Neural crest cell (in vitro differentiated cells): ENCODE results near the gene ARID3B. TPM values are rescaled to one million over a fixed set of nuclear protein-coding genes. Genes with fewer than 3 reads are reported as not detected.
A peak's percentile ranks its signal among the peaks of the same experiment; 100 is the strongest.

ENCODE experiments used
- DNase-seq: peaks from one replicate; pipeline ENCODE4 v3.0.0; 2021; ENCODE audit warnings: low read depth, mixed read lengths, low spot score
- H3K27ac Mint-ChIP-seq: one replicate; pipeline ENCODE4 v1.8.0; 2021; ENCODE audit warnings: mild to moderate bottlenecking, mixed read lengths; ENCODE audit not compliant: unreplicated experiment
- H3K27me3 Mint-ChIP-seq: 2 replicates; pipeline ENCODE4 v1.8.0; 2021; ENCODE audit warnings: low read depth, mild to moderate bottlenecking, mixed read lengths
- H3K36me3 Mint-ChIP-seq: 2 replicates; pipeline ENCODE4 v1.8.0; 2021; ENCODE audit warnings: low read depth, mild to moderate bottlenecking, mixed read lengths
- H3K4me1 Mint-ChIP-seq: 2 replicates; pipeline ENCODE4 v1.8.0; 2021; ENCODE audit warnings: mixed read lengths
- H3K4me3 Mint-ChIP-seq: one replicate; pipeline ENCODE4 v1.8.0; 2021; ENCODE audit warnings: mild to moderate bottlenecking, mixed read lengths
- H3K9me3 Mint-ChIP-seq: 2 replicates; pipeline ENCODE4 v1.8.0; 2021; ENCODE audit warnings: mixed read lengths
- total RNA-seq: library from RNA; stranded (reverse); gene quantifications from 2 replicates; pipeline ENCODE4 v1.2.1, GENCODE V29; 2021
- TF ChIP-seq, protein P1 (sequence below): fragments of 200-600 bp; sonication (generic); conservative IDR thresholded peaks from 2 replicates; pipeline ENCODE4 v1.5.0; 2021; ENCODE audit warnings: antibody characterized with exemption, mild to moderate bottlenecking

The ARID3B gene
- total RNA-seq, 1 donor from 2014 or later: 66.5 TPM

DNA sequence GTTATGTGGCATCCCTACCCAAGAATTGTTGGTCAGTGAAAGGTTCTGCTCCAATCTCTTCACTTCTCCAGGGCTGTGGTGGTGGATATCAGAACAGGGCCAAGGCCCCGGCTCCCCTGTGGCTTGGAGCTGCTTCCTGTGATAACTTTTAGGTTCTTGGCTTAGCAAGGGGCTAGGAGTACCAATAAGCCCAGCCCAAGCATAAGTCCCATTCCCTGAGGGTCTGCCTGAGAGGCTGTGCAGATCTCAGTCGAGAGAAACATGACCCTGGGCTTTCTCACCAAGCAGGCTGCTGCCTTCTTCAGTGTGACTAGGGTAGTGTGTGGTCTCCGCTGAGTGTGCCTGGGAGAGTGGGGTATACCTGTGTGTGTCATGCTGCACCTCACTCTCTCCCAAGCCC is 81.7 kb downstream of the ARID3B start:
- H3K4me3 Mint-ChIP-seq: peak overlapping the region; percentile 6
- H3K27ac Mint-ChIP-seq: no peak overlapping the region
- peaks cover 3% of the 10 kb centered on the region for H3K27me3 Mint-ChIP-seq
- H3K36me3 Mint-ChIP-seq: peaks cover 18% of the 10 kb centered on the region
- no peaks in the 10 kb centered on the region for H3K9me3 Mint-ChIP-seq
- peaks cover 27% of the 10 kb centered on the region for H3K4me1 Mint-ChIP-seq
- no peak for DNase-seq
- TF ChIP-seq, protein P1, sequence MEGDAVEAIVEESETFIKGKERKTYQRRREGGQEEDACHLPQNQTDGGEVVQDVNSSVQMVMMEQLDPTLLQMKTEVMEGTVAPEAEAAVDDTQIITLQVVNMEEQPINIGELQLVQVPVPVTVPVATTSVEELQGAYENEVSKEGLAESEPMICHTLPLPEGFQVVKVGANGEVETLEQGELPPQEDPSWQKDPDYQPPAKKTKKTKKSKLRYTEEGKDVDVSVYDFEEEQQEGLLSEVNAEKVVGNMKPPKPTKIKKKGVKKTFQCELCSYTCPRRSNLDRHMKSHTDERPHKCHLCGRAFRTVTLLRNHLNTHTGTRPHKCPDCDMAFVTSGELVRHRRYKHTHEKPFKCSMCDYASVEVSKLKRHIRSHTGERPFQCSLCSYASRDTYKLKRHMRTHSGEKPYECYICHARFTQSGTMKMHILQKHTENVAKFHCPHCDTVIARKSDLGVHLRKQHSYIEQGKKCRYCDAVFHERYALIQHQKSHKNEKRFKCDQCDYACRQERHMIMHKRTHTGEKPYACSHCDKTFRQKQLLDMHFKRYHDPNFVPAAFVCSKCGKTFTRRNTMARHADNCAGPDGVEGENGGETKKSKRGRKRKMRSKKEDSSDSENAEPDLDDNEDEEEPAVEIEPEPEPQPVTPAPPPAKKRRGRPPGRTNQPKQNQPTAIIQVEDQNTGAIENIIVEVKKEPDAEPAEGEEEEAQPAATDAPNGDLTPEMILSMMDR: no peak

DNA sequence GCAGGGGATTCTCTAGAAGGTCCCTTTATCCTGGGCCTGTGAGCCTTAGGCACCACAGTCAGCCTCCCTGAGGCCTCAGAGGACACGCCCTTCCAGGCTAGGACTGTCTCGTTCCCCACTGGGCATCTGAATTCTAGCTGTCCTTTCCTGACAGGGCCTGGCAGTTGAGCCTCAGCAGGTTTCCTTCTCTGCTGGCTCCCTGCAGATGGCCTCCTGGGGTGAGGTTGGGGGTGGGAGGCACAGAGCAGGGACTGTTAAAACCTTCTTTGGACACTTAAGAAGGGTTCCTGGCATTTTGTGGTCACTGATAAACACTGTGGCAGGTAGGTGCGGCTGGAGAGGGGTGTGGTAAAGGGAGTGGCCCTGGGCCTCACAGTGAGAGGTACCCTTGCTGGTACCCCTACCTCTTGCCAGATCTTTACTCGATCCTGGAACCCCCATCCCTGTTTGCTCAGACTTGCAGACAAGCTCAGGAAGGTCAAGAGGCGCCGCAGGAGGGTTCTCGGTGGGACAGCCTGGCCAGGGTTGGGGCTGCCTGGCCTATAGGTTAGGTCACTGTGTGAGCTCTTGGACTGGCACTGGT is 83.1 kb downstream of the ARID3B start:
- DNase-seq: no peak
- Mint-ChIP-seq H3K27me3 (peaks cover 7% of the 10 kb centered on the region), H3K4me1 (peaks cover 14% of the 10 kb centered on the region), H3K4me3 (peak overlapping the region; percentile 57), H3K27ac (no peak overlapping the region), H3K36me3 (peaks cover 22% of the 10 kb centered on the region), H3K9me3 (no peaks in the 10 kb centered on the region)
- TF ChIP-seq, protein P1: no peak

DNA sequence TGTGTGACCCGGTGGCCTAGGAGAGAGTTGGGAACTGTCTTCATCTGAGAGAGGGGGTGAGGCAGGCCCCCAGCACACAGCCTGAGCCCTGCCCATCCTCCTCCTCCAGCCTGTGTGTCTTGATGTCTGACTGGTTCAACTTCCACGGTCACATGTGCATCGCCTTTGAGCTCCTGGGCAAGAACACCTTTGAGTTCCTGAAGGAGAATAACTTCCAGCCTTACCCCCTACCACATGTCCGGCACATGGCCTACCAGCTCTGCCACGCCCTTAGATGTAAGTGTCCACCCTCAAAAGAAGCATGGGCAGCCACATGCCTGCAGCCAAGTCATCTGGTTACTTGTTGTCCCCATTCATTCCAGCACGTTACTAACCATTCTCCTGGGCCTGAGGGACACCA is 84.7 kb downstream of the ARID3B start:
- H3K4me1 Mint-ChIP-seq: peaks cover 9% of the 10 kb centered on the region
- H3K4me3 Mint-ChIP-seq: peak overlapping the region; percentile 46
- no peak overlapping the region for H3K27ac Mint-ChIP-seq
- DNase-seq: no peak
- TF ChIP-seq, protein P1: no peak
- H3K9me3 Mint-ChIP-seq: no peaks in the 10 kb centered on the region
- peaks cover 7% of the 10 kb centered on the region for H3K27me3 Mint-ChIP-seq
- H3K36me3 Mint-ChIP-seq: peaks cover 18% of the 10 kb centered on the region

DNA sequence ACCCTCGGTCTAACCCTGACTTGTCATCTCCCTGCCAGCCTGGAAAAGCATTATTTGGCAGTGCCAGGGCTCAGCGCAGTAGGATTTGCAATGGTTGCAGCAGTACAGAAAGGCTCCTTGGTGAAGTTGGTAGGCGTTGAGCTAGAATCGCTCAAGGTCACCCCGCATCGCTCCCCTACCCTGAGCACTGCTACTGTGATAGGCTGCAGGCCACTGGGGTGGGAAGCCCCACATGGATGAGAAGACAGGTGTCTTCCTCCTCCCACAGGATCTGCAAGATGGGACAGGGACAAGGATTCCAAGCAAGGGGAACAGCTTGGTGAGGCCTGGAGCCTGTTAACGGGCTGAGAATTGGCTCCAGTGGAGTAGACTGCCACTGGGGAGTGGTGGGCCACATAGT is 85.3 kb downstream of the ARID3B start:
- peaks cover 14% of the 10 kb centered on the region for H3K36me3 Mint-ChIP-seq
- no peak overlapping the region for H3K4me3 Mint-ChIP-seq
- H3K27me3 Mint-ChIP-seq: peaks cover 7% of the 10 kb centered on the region
- H3K27ac Mint-ChIP-seq: no peak overlapping the region
- H3K9me3 Mint-ChIP-seq: no peaks in the 10 kb centered on the region
- DNase-seq: no peak
- TF ChIP-seq, protein P1: no peak
- peaks cover 3% of the 10 kb centered on the region for H3K4me1 Mint-ChIP-seq

DNA sequence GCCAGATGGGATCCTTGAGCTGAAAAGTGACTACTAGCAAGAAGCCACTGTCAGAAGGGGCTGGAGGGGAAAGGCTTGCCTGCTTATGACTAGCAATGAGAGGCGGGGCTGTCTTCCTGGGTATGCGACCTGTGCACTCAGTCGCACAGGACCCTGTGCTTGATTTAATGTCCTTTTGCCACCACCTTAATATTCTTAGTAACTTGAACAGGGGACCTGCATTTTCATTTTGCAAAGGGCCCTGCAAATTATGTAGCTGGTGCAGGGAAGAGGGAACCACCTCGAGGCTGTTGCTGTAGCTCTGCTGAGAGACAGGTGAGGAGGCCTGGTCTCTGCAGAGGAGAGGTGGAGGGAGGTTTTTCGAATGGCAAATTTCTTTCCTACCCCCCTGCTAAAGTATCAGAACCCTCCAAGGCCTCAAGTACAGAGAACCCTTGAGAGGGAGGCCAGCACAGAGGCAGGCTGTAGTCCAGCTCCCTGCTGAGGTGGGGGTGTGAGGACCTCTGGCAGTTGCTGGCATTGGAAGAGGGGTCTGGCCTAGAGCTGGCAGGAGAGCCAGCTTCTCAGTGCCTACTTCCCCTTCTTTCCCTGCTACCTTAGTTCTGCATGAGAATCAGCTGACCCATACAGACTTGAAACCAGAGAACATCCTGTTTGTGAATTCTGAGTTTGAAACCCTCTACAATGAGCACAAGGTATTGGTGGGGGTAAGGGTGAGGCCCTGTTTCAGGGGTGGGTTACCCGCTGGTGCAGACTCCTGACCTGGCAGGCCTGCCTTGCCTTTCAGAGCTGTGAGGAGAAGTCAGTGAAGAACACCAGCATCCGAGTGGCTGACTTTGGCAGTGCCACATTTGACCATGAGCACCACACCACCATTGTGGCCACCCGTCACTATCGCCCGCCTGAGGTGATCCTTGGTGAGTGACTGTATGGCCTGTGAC is 86.0 kb downstream of the ARID3B start:
- no peak for DNase-seq
- TF ChIP-seq, protein P1: no peak
- no peak overlapping the region for H3K27ac Mint-ChIP-seq
- H3K27me3 Mint-ChIP-seq: peaks cover 7% of the 10 kb centered on the region
- H3K9me3 Mint-ChIP-seq: no peaks in the 10 kb centered on the region
- H3K4me1 Mint-ChIP-seq: no peaks in the 10 kb centered on the region
- H3K4me3 Mint-ChIP-seq: no peak overlapping the region
- H3K36me3 Mint-ChIP-seq: peaks cover 11% of the 10 kb centered on the region
